Keratinocyte (primary cell): ENCODE results near the gene RPS29.

Experiments
- CTCF ChIP-seq, 3 experiments: IDR thresholded peaks in 1 of 3; conservative IDR thresholded peaks in 1 of 3; optimal IDR thresholded peaks in 1 of 3; 2 replicates in 2 of 3; 3 replicates in 1 of 3; pipeline versions ENCODE3 to v1.5.1; 2011; ENCODE audit warnings: low read length in 3 of 3, mild to moderate bottlenecking in 3 of 3, moderate library complexity in 2 of 3, control low read depth in 1 of 3, inconsistent platforms in 1 of 3; ENCODE audit not compliant: insufficient read depth in 2 of 3; ENCODE audit errors: extremely low read depth in 1 of 3
- EZH2 ChIP-seq: IDR thresholded peaks from one replicate; pipeline ENCODE4 v1.6.1; 2012; ENCODE audit warnings: inconsistent platforms, mild to moderate bottlenecking, low read length, moderate library complexity

- TF ChIP-seq CTCF (optimal IDR thresholded peaks at IDR 0.05 in 1 of 3, IDR thresholded peaks at IDR 0.05 in 1 of 3, conservative IDR thresholded peaks at IDR 0.05 in 1 of 3; ENCODE audit: extremely low read depth in 1 of 3, insufficient read depth in 2 of 3, low read length in 3 of 3) (no peak), EZH2 (no peak)
Measured at GRCh38 chr14:49612251-49612650, 26.1 kb upstream of the RPS29 start.
